NCI-H1930 (cell line): Measurements from ENCODE around the gene CNNM1.

ENCODE experiments used
- DNase-seq, 2 experiments: peaks; one replicate each; lab custom pipeline; 2025; lab: John Stamatoyannopoulos, UW

The CNNM1 gene

GRCh38 chr10:99337901-99338300 is 8.7 kb downstream of the CNNM1 start:
- no peak for DNase-seq

DNA sequence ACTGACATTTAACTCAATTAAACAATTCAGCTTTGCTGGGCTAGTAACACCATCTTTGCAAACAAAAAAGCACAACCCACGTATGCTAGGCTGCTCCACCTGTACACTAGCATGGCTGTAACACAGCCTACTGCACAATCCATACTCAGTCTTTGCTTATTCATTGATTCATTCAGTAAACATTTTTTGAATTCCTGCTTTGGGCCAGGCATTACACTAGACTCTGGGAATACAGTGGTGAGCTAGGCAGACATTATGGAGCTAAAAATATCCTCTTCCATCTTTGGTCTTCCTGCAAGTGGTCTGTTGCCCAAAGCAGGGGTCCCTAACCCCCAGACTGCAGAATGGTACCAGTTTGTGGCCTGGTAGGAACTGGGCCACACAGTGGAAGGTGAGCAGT is 9.9 kb downstream of the CNNM1 start:
- no peak for DNase-seq

DNA sequence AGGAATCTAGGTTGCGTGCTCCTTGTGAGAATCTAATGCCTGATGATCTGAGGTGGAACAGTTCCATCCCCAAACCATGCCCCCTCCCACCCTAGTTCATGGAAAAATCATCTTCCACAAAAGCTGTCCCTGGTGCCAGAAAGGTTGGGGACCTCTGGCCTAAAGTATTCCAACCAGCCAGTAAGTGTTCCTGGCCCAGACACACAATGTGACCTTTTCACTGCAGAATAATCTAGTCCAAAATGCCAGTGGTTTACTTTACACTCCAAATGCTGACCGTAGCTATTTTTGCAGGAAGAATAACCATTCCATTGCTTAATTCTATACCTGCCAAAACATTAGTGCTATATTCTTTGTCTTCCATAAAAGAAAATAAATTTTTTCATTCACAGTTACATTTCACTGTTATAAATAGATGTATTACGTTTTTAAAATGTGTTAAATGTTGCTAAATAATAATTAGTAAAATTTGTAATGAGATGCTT is 10.4 kb downstream of the CNNM1 start:
- no peak for DNase-seq

GRCh38 chr10:99340650-99341049 is 11.5 kb downstream of the CNNM1 start:
- no peak for DNase-seq

- no peak for DNase-seq
Measured at GRCh38 chr10:99341248-99341647, 12.1 kb downstream of the CNNM1 start.

DNA sequence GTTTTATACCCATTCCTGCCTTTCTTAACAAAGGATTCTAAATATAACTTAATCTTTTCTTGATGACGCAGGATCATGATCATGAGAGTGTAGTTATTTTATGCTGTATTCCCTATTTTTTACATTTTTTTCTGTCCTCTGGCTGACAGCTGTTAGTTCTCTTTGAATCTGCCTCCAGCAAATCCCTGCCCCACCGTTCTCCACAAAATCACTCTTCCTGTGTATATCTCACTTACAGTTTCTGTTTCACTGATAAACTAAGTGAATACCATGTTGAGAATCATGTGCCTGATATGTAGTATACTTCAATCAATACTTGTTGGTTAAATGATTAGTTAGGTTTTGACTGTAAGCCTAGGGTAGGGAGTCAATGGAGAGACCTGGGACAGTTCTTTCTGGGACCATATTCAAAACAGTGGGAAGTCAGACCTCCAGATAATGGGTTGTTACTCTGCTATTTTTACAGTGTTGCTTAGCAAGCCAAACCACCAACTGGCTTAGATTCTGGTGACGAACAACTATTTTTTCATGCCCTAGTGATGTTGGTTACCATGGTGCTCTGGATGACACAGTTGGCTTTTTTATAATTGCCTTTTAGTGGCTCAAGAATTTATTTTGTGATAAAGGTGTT is 12.8 kb downstream of the CNNM1 start:
- no peak for DNase-seq

DNA sequence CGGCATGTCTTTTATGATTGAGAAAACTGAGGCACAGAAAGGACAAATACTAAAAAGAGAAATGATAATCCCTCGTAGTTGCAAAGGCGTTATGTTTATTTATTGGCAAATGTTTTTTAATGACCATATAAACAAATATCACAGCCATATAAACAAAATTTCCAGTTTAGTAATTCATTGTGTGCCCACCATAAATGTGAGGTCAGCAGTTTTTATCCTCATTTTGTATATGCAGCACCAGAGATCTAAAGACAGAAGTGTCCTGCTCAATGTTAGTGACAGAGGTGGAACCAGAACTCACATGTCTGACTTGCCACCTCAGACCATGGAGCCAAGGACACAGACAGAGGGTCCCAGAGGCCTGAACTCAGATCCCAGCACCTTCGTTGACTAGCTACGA is 14.1 kb downstream of the CNNM1 start:
- no peak for DNase-seq

- no peak for DNase-seq
Measured at GRCh38 chr10:99344715-99345114, 15.6 kb downstream of the CNNM1 start.

GRCh38 chr10:99345350-99345749 is 16.2 kb downstream of the CNNM1 start:
- no peak for DNase-seq

DNA sequence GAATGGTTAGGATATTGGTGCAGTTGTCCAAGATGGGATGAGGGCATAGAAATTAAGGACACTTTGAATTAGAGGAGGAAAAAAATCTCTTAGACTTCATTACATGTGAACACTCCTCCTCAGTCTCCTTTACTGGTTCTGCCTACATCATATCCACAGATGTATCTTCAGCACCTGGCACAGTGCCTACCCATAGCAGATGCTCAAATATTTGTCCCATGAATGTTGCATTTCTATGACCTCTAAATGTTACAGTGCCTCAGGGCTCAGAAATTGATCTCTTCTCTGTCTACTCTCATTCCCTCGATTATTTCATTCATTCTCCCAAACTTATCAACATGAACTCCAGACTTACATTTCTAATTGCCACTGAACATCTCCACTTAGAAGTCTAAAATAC is 17.1 kb downstream of the CNNM1 start:
- no peak for DNase-seq

- no peak for DNase-seq
Measured at GRCh38 chr10:99347672-99348071, 18.5 kb downstream of the CNNM1 start.

GRCh38 chr10:99353182-99353581 is 24.0 kb downstream of the CNNM1 start:
- no peak for DNase-seq

DNA sequence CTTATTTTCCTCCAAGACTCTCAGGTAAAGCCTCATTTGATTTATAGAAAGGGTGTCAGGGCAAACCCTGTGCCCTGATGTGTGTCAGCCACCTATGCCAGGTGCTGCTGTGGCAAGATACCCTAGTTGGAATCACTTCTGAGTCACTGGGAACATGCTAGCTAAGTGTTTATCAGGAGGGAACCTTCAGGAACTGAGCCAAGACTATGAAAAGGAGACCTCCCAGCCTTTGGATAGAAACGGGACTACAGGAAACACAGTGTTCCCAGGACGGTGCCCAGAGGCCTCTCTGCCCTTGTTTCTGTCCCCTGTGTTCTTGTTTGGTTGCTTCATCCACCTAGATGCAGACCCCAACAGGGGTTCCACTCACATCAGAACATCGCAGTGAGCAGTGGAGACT is 28.5 kb downstream of the CNNM1 start:
- DNase-seq: no peak

DNA sequence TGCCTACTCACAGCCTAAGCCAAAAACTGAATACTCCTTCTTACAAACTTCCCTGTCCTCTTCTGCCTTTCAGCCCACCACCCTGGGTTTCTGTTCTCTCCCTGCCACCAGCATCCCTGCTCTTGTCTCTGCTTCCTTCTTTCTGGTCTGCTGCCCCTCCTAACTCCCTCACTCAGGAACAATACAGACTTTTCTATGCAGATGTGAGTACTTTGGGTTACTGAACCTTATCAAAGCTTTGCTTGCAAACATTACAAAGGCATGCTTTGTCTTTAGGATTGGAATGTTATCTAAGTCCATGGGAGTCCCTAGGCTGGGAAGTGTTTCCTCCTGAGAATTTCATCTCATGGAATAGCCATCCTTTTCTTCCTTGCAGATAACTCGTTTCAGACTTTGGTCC is 28.9 kb downstream of the CNNM1 start:
- DNase-seq: no peak

- no peak for DNase-seq
Measured at GRCh38 chr10:99360934-99361333, 31.8 kb downstream of the CNNM1 start.

DNA sequence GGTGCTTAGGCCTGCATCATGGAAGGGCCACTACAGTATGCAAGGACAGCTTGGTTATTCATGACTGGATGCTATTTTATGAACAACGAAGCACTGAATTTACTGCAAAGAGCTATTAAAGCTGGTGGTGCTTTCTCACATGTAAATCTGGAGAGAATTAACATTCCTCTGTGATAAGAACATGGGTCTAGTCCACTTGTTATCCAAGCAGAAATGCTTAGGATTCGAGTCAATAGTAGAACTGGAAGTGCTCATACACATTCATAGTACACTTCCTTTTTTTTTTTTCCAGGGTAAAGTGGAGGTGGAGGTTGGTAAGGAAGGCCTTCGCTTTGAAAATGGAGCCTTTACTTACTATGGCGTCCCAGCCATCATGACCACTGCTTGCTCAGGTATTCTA is 35.0 kb downstream of the CNNM1 start:
- no peak for DNase-seq

- no peak for DNase-seq
Measured at GRCh38 chr10:99365311-99365710, 36.2 kb downstream of the CNNM1 start.

GRCh38 chr10:99365736-99366135 is 36.6 kb downstream of the CNNM1 start:
- no peak for DNase-seq

DNA sequence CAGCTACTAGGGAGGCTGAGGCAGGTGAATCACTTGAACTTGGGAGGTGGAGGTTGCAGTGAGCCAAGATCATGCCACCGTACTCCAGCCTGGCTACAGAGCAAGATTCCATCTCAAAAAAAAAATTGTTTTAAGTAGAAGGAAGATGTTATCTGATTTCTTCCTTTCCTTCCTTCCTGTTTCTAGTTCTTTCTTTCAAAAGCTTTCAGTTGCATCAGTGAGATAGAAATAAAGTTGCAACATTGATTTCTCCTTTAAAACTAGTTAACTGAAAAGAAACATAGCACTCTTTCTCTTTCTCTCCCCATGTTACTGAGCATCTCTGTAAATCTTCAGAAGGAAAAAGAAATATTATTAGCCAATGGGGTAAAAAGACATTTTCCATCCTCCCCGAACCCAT is 37.5 kb downstream of the CNNM1 start:
- DNase-seq: no peak

- DNase-seq: no peak
Measured at GRCh38 chr10:99368646-99369045, 39.5 kb downstream of the CNNM1 start.

DNA sequence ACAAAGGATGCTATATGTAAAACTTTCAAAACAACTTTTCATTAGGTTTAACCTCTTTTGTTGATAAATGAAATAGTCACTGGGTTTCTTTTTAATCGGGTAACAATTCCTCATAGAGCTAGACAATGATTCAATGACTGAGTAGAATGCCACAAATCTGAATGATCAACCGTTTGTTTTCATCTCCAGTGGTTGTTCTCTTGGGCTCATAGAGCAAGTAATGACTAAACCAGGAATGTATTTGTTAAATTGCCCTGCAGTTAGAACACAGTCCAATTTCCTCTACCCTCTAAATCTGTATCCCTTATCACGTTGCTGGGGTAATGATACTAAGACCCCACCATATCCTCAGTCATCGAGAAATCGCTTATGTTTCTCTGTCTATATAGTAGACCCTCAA is 40.0 kb downstream of the CNNM1 start:
- DNase-seq: no peak

- DNase-seq: no peak
Measured at GRCh38 chr10:99369551-99369950, 40.4 kb downstream of the CNNM1 start.

GRCh38 chr10:99370993-99371392 is 41.8 kb downstream of the CNNM1 start:
- peak in 1 of 2 experiments; percentile 3 for DNase-seq

DNA sequence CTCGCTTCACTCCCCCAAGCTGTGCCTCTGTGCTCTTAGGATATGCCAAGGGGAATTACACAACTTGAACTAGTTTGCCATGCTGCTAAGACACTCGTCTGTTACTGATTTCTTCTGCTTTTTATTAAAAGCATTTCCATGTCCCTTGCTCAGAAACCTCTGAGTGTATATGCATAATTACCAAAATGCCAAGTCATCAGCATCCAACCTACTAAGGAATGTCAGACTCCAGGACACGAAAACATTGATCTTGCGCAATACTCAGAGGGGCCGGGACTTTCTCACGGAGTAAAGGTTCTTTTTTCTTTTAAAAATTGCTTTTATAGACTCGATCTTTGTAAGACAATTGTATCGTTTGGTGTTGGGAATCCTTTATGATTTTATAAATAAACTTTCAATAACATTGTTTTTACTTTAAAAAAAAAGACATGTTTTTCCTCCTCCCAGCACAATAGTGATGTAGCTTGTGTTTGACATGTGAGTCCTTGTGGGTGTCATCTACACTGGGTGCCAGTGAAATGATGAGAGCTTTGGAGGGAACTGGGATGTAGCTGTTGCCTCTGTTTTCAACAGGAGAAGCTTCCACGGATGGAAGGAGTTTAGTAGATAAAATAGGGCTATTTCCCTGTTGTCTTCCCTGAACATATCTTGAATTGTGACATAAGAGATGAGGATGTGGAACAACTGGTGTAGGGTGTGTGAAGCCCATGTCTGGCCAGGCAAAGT is 43.6 kb downstream of the CNNM1 start:
- DNase-seq: no peak
